ENCODE results near the gene CDKN1B. TPM values are rescaled to one million over a fixed set of nuclear protein-coding genes. Genes with fewer than 3 reads are reported as not detected.

Gene CDKN1B
- total RNA-seq, 1 donor from 2014 or later: 78.2 TPM

DNA sequence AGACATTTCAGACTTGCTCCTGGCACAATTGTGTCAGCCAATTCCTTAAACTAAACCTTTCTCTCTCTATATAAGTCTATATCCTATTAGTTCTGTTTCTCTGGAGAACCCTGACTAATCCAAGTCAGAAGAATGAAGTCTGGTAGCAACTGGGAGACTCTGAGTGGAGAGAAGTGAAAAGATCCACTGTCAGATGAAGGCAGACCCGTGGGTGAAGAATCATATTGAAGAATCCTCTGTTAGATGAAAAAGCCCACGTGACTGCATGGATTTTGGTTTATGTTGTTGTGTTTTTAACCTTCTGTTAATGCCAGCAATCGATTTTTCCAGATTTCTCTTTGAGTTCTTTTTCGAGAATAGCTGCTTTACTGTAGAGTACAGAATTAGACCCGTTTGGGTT, 38.8 kb downstream of the CDKN1B start:
- DNase-seq (ENCODE audit: low read depth in 2 of 2): no peak

DNA sequence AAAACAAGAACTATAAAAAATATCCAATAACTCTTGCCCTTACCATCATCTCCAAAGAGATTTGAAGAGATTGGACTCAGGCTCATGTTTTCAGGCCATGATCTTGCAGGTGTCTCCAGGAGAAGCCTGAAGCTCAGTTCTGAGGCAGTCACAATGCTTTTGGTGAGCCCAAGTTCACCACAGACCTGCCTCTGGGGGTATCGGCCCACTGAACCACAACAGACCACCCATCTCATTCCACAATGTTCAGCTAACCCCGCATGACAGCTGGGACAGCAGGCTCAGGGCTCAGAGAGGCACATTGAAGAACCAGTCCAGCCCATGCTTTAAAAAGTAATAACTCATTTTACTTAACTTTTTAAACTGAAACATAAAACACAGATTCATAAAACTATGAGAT, 40.0 kb downstream of the CDKN1B start:
- no peak for DNase-seq (ENCODE audit: low read depth in 2 of 2)

DNA sequence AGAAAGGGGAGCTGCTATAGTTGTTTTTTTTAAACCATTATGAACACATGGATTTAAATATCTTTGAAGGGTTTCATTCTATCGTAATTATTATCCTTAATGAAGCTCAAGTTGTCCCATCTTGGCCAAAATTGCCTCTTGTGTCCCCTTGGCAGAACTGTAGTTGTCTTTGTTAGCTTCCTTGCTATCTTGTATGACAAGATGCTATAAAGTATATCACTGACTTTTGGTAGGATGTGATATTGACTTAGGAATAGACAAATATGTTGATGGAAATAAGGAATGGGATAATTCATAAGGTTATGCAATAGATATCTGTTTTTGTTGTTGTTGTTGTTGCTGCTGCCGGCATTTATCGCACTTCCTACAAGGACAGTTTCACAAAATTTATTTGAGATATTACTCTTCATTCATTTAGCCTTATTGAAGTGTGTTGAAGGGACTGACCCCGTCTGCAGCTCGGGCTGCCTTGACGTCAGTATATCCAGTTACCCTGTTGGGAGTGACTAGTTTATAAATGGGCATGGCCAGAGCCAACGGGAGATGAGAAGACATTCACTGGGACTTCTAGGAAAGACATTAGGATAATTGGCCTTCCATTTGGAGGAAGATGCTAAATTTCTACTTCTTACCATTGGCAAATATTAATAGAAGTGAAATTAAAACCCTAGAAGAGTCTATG, 42.2 kb downstream of the CDKN1B start:
- peak in 1 of 2 donors; percentile 4 for DNase-seq (ENCODE audit: low read depth in 2 of 2)

DNA sequence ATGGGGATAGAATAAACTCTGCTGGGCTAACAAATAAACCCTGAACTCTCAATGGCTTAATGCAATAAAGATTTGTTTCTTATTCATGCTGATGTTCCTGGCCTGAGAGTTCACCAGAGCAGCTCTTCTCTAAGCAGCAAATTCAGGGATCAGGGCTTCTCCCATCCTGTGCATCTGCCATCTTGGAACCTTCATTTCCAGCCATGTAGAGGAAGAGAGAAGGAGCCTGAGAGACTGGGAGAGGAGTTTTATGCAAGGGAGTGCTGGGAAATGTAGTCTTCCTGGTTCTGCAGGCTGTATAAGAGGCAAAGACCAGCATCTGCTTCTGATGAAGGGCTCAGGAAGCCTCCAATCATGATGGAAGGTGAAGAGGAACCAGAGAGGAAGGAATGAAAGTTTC, 47.7 kb downstream of the CDKN1B start:
- DNase-seq (ENCODE audit: low read depth in 2 of 2): no peak

GRCh38 chr12:12770262-12770661, 53.1 kb downstream of the CDKN1B start:
- DNase-seq (ENCODE audit: low read depth in 2 of 2): no peak

Other genes with a start within 250 kb of the CDKN1B start
- gene DUSP16, start 154.5 kb upstream of the CDKN1B start, total RNA-seq: 5.2 and 5.8 TPM in 2 replicates
- gene CREBL2, start 105.5 kb upstream of the CDKN1B start, total RNA-seq: 30.9 and 38.5 TPM in 2 replicates
- under 0.01 and 0.20 TPM in 2 replicates for gene GPR19, start 21.2 kb upstream of the CDKN1B start, total RNA-seq
- 26.8 and 31.9 TPM in 2 replicates for gene APOLD1, start 68.3 kb downstream of the CDKN1B start, total RNA-seq
- gene DDX47, start 96.0 kb downstream of the CDKN1B start, total RNA-seq: 36.6 and 42.3 TPM in 2 replicates
- gene GPRC5A, start 174.2 kb downstream of the CDKN1B start, total RNA-seq: 0.99 and 2.2 TPM in 2 replicates
- gene GPRC5D, start 234.8 kb downstream of the CDKN1B start, total RNA-seq: under 0.01 TPM in 1 of 2 replicates, not detected in the other

Data from lung microvascular endothelial cell (primary cell).